ENCODE data around the gene MAMSTR.

Gene MAMSTR

DNA sequence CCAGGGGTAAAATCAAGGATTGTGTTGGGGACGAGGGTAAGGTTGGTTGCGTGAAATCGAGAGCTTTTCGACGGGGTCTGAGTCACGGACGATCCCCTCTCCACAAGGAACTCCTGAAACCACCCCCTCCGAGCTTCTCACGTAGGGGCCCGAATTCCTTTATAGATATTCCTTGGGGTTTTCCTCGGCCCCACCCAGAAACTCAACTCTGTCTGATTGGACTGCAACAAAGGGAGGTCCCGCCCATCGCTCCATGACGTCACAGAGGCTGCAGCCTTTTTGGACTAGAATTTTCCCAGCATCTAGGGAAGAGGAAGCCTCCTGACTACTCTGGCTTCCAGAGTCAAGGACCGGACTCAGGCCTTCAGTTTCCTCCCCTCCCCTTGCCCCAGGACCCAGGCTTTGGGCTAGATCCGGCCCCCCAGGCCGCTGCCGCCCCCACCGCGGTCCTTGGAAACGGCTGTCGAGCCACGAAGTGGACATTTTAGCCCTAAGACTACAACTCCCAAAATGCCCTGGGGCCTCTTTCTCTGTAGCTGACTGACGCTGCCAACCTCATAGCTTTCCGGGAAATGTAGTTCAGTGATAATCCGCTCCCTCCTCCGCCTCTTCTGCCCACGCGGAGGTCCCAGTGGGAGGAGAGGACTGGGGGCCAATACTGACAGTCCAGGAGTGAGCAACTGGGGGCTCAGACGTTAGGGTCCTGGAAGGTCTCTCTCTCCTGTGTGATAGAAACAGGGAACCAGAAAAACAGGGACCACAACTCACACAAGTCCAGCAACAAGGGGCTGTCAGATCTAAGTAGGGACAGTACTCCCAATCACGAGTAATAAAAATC is 27.4 kb upstream of the MAMSTR start, which contains the start of gene IZUMO1:
IZUMO1 (minus strand) TSS at position 172 of the 838 bp plus-strand sequence. CDS start 1,050 bp downstream, outside the sequence.
- peak in 53 of 56 donors; percentile 8 to 87 (median 69) for DNase-seq

- no peak for DNase-seq
These were observed 26.6 kb upstream of the MAMSTR start for GRCh38 chr19:48746110-48746509.

- peak in 49 of 56 donors; percentile 3 to 78 (median 37) for DNase-seq
These were observed 25.9 kb upstream of the MAMSTR start for GRCh38 chr19:48745208-48745995.

- no peak for DNase-seq
These were observed 22.6 kb upstream of the MAMSTR start for GRCh38 chr19:48742096-48742495.

GRCh38 chr19:48741129-48741999 is 21.8 kb upstream of the MAMSTR start:
- DNase-seq = peak in 2 of 56 donors; percentile 12 to 50

GRCh38 chr19:48740164-48740972 is 20.8 kb upstream of the MAMSTR start, which contains the start of gene RASIP1:
Gene RASIP1 (minus strand): TSS chr19:48740610. CDS start chr19:48740282, 328 bp downstream.
- DNase-seq = no peak

- peak in 1 of 56 donors; percentile 24 for DNase-seq
These were observed 20.1 kb upstream of the MAMSTR start for GRCh38 chr19:48739404-48740163.

DNA sequence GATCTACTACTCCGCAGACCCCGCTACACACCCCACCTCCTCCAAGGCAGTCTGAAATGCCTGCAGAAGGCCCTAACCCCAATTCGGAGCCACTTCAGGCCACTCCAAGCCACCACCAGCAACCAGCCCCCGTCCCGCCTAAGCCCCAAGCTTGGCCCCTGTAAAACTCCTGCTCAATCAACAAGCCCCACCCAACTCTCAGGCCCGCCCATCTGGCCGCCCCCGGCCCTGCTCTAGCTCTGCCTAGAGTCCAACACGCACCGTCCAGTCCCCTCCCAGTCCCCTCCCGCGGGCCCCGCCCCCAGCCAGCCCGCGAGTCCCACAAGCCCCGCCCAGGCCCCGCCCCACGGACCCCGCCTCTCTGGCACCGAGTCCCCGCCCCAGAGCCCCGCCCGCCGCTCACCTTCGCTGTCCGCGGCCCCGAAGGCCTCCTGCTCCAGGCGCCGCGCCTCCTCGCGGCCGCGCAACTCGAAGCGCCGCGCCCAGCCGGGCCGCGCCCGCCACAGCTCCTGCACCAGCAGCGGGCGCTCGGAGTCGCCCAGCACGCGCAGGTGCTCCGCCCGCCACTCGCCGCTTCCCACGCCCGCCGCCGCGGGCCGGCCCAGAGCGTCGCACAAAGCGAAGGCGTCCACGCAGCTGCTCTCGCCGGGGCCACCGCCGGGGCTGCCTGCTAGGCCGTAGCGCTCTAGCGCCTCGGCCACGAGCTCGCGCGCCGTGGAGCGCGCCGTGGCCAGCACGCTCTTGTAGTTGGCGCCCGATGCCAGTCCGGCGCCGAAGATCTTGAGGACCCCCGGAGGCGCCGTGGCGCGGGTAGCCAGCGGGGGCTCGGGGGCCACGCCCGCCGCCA is 19.3 kb upstream of the MAMSTR start:
- peak in 55 of 56 donors; percentile 10 to 90 (median 68) for DNase-seq

DNA sequence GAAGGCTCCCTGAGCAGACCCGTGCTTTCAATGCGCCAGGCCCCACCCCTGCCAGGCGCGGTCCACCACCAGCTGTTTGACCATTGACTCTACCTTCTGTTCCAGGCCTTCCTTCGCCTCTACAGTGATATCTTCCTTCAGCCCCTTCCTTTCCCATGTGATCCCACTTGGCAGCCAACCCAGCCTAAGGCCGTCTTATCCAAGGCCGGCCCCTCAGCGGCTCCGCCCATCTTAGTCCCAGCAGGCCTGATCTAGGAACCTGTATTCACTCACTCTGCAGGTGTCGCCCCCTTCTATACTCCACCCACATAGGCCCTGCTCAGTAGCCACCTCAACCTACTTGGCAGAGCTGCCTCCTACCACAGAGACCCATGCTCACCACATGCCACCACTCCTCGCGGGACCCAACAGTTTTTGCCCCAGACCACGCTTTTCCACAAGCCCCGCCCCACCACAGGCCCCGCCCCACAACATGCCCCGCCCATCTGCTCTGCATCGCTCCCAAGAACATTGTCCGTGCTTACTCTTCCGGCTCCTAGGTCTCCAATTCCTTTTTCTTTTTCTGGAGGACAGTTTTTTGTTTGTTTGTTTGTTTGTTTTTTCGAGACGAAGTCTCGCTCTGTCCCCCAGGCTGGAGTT is 18.0 kb upstream of the MAMSTR start:
- DNase-seq = no peak

DNA sequence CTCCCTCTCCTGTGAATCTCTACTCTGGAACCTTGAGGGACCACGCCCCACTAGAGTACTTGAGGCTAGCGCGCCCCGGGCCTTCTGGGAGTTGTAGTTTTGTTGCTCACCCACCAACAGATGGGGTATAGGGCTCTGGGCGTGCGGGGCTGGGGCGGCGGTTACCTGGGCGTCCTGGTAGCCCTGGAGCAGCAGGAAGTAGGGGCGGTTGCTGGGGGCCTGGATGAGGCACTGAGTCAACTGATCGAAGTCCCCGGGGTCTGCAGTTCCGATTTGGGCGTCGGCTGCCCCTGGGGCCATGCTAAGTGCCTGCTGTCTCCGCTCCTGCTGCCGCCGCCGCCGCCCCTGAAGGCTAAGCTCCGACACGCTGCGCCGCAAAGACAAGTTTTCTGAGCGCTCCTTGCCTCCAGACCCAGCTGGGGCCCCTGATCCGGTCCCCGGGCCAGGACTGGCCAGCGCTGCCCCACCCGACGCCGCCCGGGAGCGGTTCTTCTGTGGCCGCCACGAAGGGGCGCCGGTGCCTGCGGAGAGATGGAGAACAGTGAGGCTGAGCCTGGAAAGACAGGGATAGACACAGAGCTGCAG is 15.6 kb upstream of the MAMSTR start:
- DNase-seq = no peak

DNA sequence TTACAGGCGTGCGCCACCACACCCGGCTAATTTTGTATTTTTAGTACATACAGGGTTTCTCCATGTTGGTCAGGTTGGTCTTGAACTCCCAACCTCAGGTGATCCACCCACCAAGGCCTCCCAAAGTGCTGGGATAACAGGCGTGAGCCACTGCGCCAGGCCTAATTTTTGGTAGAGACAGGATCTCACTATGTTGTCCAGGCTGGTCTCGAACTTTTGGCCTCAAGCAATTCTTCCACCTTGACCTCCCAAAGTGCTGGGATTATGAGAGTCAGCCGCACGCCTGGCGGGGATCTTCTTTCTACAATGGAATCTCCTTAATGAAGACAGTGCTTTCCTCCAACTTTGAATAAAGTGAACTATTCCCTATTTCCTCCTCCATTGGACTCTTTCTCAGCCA is 15.1 kb upstream of the MAMSTR start:
- no peak for DNase-seq

DNA sequence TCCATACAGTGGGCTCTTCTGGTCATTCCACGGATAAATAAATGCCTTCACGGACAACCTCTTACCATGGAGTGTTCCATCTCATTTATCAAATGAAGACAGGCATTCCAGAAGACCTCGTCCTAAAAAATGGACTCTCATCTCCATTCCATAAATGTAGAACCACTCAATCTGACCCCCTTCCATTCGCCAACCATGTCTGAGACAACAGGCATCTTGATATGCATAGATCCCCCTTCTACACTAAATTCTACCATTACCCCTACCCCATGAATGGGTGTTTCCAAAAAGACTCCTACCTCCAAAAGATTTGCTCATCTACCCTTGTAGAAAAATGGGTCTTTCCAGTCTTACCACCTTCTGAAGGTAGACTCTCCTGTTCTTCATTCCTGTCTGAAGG is 11.9 kb upstream of the MAMSTR start:
- no peak for DNase-seq

- DNase-seq = no peak
These were observed 9.6 kb upstream of the MAMSTR start for GRCh38 chr19:48728911-48729664.

DNA sequence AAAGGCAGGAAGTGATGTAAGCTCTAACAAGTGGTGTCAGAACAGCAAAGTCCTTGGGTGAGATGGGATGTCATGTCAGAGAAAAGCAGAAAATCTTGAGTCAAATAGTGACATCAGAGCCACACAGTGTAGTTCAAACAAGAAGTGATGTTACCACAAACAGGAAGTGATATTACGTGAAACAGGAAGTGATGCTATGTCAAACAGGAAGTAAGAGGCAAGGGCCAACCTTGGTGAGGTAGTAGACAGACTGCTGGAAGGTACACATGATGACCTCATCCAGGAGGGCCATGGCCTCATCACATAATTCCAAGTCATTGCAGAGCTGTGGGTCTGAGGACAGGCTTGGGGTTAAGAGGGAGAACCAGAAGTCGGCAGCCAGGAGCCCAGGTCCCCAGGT is 7.0 kb upstream of the MAMSTR start:
- no peak for DNase-seq

DNA sequence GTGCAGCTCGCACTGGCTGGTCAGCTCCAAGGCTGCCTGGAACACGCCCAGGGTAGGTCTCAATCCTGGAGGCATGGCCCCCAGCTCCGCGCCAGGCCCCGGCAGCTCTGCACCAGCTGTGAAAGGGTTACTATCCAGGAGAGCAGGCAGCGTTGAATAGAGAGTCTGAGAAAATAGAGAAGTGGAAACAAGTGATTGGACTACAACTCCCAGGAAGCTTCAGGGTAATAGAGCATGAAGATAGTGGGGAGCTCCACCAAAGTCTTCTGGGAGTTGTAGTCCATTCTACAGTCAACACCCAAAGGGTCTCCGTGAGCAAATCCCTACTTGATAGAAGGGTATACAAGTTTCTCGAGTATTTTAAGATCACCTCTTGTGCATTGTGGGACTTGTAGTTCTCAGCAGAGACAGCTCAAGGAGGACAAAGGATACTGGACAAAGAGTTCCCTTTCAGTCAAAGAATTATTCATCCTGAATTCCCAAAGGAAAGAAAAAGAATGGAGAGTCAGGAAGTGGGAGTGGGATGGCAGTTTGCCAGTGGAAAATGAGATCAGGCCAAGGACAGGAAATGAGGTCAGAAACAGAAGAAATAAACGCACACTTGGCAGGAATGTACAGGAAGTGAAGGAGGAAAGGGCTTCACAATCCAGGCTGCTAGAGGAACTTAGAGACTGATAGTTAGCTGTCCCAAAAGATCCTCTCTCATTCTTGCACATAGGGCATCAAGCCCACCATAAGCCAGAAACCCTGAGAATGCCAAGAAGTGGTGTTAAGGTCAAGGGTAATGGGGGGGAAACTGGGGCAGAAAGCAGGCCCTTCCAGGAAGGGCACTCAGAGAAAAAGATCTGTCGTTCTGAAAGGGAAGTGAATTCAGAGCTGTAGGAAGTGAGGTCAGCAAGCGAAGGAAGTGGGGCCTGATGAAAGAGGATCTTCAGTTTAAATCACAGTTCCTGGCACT is 5.5 kb upstream of the MAMSTR start:
- peak in 13 of 56 donors; percentile 5 to 45 (median 19) for DNase-seq

All from nucleus accumbens (tissue), 56 donors.